K562 (cell line): Measurements from ENCODE around the gene CCDC9. TPM values are rescaled to one million over a fixed set of nuclear protein-coding genes. Genes with fewer than 3 reads are reported as not detected.

Source experiments
- CXXC5 ChIP-seq: fragments of 250-450 bp; sonication (Bioruptor Pico); IDR thresholded peaks from 2 replicates; pipeline ENCODE4 v1.8.0; 2022; ENCODE audit warnings: inconsistent platforms, mild to moderate bottlenecking, moderate library complexity
- FOXP1 ChIP-seq: sonication (generic); formaldehyde crosslinking; IDR thresholded peaks from 2 replicates; pipeline ENCODE4 v1.8.0; 2022; ENCODE audit warnings: mild to moderate bottlenecking, missing genetic modification reagents
- ILF3 ChIP-seq: fragments of 450-650 bp; IDR thresholded peaks from 2 replicates; pipeline ENCODE4 v1.6.1; 2018; ENCODE audit warnings: antibody characterized with exemption, mild to moderate bottlenecking, moderate library complexity, borderline replicate concordance
- NCOR1 ChIP-seq: fragments of 450-650 bp; IDR thresholded peaks from 2 replicates; pipeline ENCODE4 v1.6.1; 2016; ENCODE audit warnings: mild to moderate bottlenecking, moderate library complexity
- TAF1 ChIP-seq: IDR thresholded peaks from 2 replicates; pipeline ENCODE4 v1.6.1; 2011; ENCODE audit warnings: mild to moderate bottlenecking, low read length, moderate library complexity; ENCODE audit not compliant: insufficient read depth, control insufficient read depth, severe bottlenecking; ENCODE audit errors: extremely low read depth
- TEAD4 ChIP-seq, 2 experiments: sonication (generic) in 1 of 2; formaldehyde crosslinking in 1 of 2; IDR thresholded peaks; 2 replicates each; pipeline versions ENCODE4 v1.6.1 to v1.8.0; 2012 to 2022; ENCODE audit warnings: borderline replicate concordance in 1 of 2, inconsistent platforms in 1 of 2, low read length in 1 of 2, mild to moderate bottlenecking in 1 of 2, missing genetic modification reagents in 1 of 2
- ZNF764 ChIP-seq: fragments of 250-450 bp; sonication (Bioruptor Pico); IDR thresholded peaks from 2 replicates; pipeline ENCODE4 v1.4.0; 2020; ENCODE audit warnings: low read depth, mild to moderate bottlenecking, moderate library complexity
- polyA plus RNA-seq, 8 experiments: library from polyadenylated mRNA; depleted of rRNA in 4 of 8; stranded (reverse) in 5 of 8; unstranded in 3 of 8; fragments of >200 nt; fragmentation: Nextera tagmentation in 2 of 8; fragmentation: Illumina TruSeq in 1 of 8; extraction: Ambion mirVana in 2 of 8; extraction: Trizol in 1 of 8; gene quantifications; 2 replicates each; pipeline versions ENCODE4 v1.2.1 to v1.2.3, GENCODE V29; 2011 to 2014; ENCODE audit warnings: inconsistent platforms in 1 of 8, missing spikeins in 1 of 8
- total RNA-seq, 7 experiments: library from RNA; depleted of rRNA in 6 of 7; stranded (reverse); fragments of >200 nt in 6 of 7; fragmentation: Illumina TruSeq in 2 of 7; extraction: Trizol in 2 of 7; gene quantifications; 2 replicates each; pipeline versions ENCODE4 v1.2.1 to v1.2.3, GENCODE V29; 2011 to 2021; ENCODE audit warnings: low replicate concordance in 1 of 7
- TF ChIP-seq, protein P1 (sequence below), 2 experiments: fragments of 150-350 bp in 1 of 2; IDR thresholded peaks; 2 replicates each; pipeline ENCODE4 v1.6.1; 2012 to 2016; ENCODE audit warnings: low read depth in 2 of 2, low read length in 2 of 2, mild to moderate bottlenecking in 1 of 2, moderate library complexity in 1 of 2
- TF ChIP-seq, protein P2 (sequence below), 2 experiments: fragments of 200-800 bp in 1 of 2; sonication (Bioruptor generic) in 1 of 2; sonication (generic) in 1 of 2; formaldehyde crosslinking in 1 of 2; IDR thresholded peaks in 1 of 2; conservative IDR thresholded peaks in 1 of 2; 2 replicates each; pipeline versions ENCODE4 v1.5.0 to v1.6.1; 2016 to 2020; ENCODE audit warnings: missing compliant biosample characterization in 1 of 2, missing genetic modification characterization in 1 of 2, missing genetic modification reagents in 1 of 2
- TF ChIP-seq, protein P3 (sequence below): sonication (generic); formaldehyde crosslinking; IDR thresholded peaks from 2 replicates; pipeline ENCODE4 v1.8.0; 2022; ENCODE audit warnings: mild to moderate bottlenecking, missing genetic modification reagents
- TF ChIP-seq, protein P4 (sequence below): fragments of 250-450 bp; sonication (Bioruptor Pico); IDR thresholded peaks from 2 replicates; pipeline ENCODE4 v1.8.0; 2022; ENCODE audit warnings: moderate library complexity, mild to moderate bottlenecking, inconsistent platforms

Gene CCDC9
- total and polyA plus RNA-seq, 9 of the 15 experiments (the other 6 are each of a cell fraction or from before 2014, with no cell fraction given) = 0.23 to 38.6 (median 8.4) TPM

DNA sequence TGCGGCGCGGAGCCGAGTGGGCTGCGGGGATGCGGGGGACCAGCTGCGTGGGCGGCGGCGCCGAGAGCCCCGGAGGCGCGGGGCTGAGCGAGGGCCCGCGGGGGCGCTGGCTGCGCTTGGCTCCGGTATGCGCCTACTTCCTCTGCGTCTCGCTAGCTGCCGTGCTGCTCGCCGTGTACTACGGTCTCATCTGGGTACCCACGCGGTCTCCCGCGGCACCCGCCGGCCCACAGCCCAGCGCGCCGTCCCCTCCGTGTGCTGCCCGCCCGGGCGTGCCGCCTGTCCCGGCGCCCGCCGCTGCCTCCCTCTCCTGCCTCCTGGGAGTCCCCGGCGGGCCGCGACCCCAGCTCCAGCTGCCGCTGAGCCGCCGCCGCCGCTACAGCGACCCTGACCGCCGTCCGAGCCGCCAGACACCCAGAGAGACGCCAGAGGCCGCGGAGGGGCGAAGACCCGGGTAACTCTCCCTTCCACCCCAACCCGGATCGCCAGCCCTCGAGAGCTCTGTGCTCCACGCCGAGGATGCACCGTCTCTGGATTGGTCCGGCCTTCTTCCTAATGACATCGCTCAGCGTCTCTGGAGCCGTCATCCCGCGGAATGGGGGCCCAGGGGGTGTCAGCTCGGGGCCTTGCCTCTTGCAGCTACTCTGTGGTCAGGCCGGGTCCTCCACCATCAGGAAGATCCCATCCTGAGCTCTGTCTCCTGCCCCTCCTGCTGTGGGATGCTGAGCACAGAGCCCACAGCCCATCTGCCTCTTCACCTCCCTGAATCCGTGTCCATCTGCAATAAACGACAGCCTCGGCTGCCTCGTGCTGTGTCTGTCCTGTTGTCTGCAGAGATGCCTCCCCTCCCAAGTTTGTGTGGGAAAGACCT, 18.8 kb downstream of the CCDC9 start (continued):
- peak; percentile 51 for TF ChIP-seq TEAD4 (IDR thresholded peaks at IDR 0.05; ENCODE audit: low read length)
- no peak for TF ChIP-seq TEAD4 (CRISPR knock-in tag; IDR thresholded peaks at IDR 0.05; ENCODE audit: borderline replicate concordance)
- TF ChIP-seq, protein P1, sequence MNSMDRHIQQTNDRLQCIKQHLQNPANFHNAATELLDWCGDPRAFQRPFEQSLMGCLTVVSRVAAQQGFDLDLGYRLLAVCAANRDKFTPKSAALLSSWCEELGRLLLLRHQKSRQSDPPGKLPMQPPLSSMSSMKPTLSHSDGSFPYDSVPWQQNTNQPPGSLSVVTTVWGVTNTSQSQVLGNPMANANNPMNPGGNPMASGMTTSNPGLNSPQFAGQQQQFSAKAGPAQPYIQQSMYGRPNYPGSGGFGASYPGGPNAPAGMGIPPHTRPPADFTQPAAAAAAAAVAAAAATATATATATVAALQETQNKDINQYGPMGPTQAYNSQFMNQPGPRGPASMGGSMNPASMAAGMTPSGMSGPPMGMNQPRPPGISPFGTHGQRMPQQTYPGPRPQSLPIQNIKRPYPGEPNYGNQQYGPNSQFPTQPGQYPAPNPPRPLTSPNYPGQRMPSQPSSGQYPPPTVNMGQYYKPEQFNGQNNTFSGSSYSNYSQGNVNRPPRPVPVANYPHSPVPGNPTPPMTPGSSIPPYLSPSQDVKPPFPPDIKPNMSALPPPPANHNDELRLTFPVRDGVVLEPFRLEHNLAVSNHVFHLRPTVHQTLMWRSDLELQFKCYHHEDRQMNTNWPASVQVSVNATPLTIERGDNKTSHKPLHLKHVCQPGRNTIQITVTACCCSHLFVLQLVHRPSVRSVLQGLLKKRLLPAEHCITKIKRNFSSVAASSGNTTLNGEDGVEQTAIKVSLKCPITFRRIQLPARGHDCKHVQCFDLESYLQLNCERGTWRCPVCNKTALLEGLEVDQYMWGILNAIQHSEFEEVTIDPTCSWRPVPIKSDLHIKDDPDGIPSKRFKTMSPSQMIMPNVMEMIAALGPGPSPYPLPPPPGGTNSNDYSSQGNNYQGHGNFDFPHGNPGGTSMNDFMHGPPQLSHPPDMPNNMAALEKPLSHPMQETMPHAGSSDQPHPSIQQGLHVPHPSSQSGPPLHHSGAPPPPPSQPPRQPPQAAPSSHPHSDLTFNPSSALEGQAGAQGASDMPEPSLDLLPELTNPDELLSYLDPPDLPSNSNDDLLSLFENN (IDR thresholded peaks at IDR 0.05; ENCODE audit: low read depth in 2 of 2, low read length in 2 of 2) = no peak
- TF ChIP-seq, protein P2, sequence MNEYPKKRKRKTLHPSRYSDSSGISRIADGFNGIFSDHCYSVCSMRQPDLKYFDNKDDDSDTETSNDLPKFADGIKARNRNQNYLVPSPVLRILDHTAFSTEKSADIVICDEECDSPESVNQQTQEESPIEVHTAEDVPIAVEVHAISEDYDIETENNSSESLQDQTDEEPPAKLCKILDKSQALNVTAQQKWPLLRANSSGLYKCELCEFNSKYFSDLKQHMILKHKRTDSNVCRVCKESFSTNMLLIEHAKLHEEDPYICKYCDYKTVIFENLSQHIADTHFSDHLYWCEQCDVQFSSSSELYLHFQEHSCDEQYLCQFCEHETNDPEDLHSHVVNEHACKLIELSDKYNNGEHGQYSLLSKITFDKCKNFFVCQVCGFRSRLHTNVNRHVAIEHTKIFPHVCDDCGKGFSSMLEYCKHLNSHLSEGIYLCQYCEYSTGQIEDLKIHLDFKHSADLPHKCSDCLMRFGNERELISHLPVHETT (CRISPR knock-in tag; conservative IDR thresholded peaks at IDR 0.05 in 1 of 2, IDR thresholded peaks at IDR 0.05 in 1 of 2) = peak in 1 of 2 experiments; percentile 63; a peak in 1 of 4 replicates
- TF ChIP-seq ILF3 = 0 out of 2 replicates have a peak, but pooled peaks have one; percentile 70
- TF ChIP-seq FOXP1 (CRISPR knock-in tag) = 0 out of 2 replicates have a peak, but pooled peaks have one; percentile 19
- peak; percentile 21; the same call in 1 of the 2 replicates for TF ChIP-seq ZNF764 (CRISPR knock-in tag)
- TF ChIP-seq NCOR1 = no peak
- TF ChIP-seq, protein P3, sequence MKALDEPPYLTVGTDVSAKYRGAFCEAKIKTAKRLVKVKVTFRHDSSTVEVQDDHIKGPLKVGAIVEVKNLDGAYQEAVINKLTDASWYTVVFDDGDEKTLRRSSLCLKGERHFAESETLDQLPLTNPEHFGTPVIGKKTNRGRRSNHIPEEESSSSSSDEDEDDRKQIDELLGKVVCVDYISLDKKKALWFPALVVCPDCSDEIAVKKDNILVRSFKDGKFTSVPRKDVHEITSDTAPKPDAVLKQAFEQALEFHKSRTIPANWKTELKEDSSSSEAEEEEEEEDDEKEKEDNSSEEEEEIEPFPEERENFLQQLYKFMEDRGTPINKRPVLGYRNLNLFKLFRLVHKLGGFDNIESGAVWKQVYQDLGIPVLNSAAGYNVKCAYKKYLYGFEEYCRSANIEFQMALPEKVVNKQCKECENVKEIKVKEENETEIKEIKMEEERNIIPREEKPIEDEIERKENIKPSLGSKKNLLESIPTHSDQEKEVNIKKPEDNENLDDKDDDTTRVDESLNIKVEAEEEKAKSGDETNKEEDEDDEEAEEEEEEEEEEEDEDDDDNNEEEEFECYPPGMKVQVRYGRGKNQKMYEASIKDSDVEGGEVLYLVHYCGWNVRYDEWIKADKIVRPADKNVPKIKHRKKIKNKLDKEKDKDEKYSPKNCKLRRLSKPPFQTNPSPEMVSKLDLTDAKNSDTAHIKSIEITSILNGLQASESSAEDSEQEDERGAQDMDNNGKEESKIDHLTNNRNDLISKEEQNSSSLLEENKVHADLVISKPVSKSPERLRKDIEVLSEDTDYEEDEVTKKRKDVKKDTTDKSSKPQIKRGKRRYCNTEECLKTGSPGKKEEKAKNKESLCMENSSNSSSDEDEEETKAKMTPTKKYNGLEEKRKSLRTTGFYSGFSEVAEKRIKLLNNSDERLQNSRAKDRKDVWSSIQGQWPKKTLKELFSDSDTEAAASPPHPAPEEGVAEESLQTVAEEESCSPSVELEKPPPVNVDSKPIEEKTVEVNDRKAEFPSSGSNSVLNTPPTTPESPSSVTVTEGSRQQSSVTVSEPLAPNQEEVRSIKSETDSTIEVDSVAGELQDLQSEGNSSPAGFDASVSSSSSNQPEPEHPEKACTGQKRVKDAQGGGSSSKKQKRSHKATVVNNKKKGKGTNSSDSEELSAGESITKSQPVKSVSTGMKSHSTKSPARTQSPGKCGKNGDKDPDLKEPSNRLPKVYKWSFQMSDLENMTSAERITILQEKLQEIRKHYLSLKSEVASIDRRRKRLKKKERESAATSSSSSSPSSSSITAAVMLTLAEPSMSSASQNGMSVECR (CRISPR knock-in tag) = peak; percentile 33; the same call in 1 of the 2 replicates
- TF ChIP-seq TAF1 = peak; percentile 25
- peak; percentile 68 for TF ChIP-seq CXXC5 (CRISPR knock-in tag)
- TF ChIP-seq, protein P4, sequence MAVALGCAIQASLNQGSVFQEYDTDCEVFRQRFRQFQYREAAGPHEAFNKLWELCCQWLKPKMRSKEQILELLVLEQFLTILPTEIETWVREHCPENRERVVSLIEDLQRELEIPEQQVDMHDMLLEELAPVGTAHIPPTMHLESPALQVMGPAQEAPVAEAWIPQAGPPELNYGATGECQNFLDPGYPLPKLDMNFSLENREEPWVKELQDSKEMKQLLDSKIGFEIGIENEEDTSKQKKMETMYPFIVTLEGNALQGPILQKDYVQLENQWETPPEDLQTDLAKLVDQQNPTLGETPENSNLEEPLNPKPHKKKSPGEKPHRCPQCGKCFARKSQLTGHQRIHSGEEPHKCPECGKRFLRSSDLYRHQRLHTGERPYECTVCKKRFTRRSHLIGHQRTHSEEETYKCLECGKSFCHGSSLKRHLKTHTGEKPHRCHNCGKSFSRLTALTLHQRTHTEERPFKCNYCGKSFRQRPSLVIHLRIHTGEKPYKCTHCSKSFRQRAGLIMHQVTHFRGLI (CRISPR knock-in tag) = no peak
